Spleen (tissue), 7 donors: ENCODE results near the gene THSD4.

ENCODE experiments used
- CTCF ChIP-seq, 11 experiments: fragments of 200-600 bp in 7 of 11; fragments of 450-650 bp in 4 of 11; sonication (generic) in 4 of 11; IDR thresholded peaks in 8 of 11; conservative IDR thresholded peaks in 3 of 11; 1 replicate in 7 of 11; 2 replicates in 4 of 11; pipeline versions ENCODE4 v1.4.0 to v1.8.0; 2016 to 2021; ENCODE audit warnings: antibody characterized with exemption in 11 of 11, inconsistent platforms in 4 of 11, mild to moderate bottlenecking in 1 of 11
- POLR2A ChIP-seq, 3 donors: fragments of 450-650 bp; IDR thresholded peaks; one replicate each; pipeline ENCODE4 v1.5.1; 2017; ENCODE audit warnings: antibody characterized with exemption in 3 of 3, mild to moderate bottlenecking in 1 of 3
- donor health status: DM: no; HTN: no; CAD: no; lungs with moderate emphysema.
- donor health status: DM: no; HTN: no; CAD: no.
- donor health status: DM: no; HTN: no; CAD: no.

GRCh38 chr15:71084264-71084663, 31.0 kb upstream of the THSD4 start:
- TF ChIP-seq CTCF (IDR thresholded peaks at IDR 0.05 in 8 of 11, conservative IDR thresholded peaks at IDR 0.05 in 3 of 11) (no peak), POLR2A (IDR thresholded peaks at IDR 0.05) (no peak)
